ENCODE data around the gene FABP6.

GRCh38 chr5:160250226-160250625, 20.9 kb downstream of the FABP6 start:
- TF ChIP-seq, protein P1, sequence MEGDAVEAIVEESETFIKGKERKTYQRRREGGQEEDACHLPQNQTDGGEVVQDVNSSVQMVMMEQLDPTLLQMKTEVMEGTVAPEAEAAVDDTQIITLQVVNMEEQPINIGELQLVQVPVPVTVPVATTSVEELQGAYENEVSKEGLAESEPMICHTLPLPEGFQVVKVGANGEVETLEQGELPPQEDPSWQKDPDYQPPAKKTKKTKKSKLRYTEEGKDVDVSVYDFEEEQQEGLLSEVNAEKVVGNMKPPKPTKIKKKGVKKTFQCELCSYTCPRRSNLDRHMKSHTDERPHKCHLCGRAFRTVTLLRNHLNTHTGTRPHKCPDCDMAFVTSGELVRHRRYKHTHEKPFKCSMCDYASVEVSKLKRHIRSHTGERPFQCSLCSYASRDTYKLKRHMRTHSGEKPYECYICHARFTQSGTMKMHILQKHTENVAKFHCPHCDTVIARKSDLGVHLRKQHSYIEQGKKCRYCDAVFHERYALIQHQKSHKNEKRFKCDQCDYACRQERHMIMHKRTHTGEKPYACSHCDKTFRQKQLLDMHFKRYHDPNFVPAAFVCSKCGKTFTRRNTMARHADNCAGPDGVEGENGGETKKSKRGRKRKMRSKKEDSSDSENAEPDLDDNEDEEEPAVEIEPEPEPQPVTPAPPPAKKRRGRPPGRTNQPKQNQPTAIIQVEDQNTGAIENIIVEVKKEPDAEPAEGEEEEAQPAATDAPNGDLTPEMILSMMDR (conservative IDR thresholded peaks at IDR 0.05) = no peak
- no peak for TF ChIP-seq EZH2 (IDR thresholded peaks at IDR 0.05; ENCODE audit: low read depth)

All from PC-9 (cell line).